HUES6 (cell line): Measurements from ENCODE around the gene MYF6.

Source experiments
- H3K27ac ChIP-seq: 2 replicates; pipeline ENCODE4 v1.7.0; 2013; ENCODE audit warnings: low read depth, mild to moderate bottlenecking, low read length, inconsistent platforms
- H3K27me3 ChIP-seq: 2 replicates; pipeline ENCODE4 v1.6.1; 2013; ENCODE audit warnings: low read length; ENCODE audit not compliant: control insufficient read depth, insufficient read depth
- H3K36me3 ChIP-seq: 2 replicates; pipeline ENCODE4 v1.6.1; 2013; ENCODE audit warnings: low read length; ENCODE audit not compliant: control insufficient read depth, insufficient read depth
- H3K4me1 ChIP-seq: 2 replicates; pipeline ENCODE4 v1.6.1; 2013; ENCODE audit warnings: low read length; ENCODE audit not compliant: control insufficient read depth, insufficient read depth
- H3K4me3 ChIP-seq: 2 replicates; pipeline ENCODE4 v1.5.1; 2013; ENCODE audit warnings: low read depth, low read length
- H3K9ac ChIP-seq: one replicate; pipeline ENCODE4 v1.6.1; 2013; ENCODE audit warnings: mild to moderate bottlenecking, low read length
- H3K9me3 ChIP-seq: 2 replicates; pipeline ENCODE4 v1.6.1; 2013; ENCODE audit warnings: low read depth, low read length; ENCODE audit not compliant: control insufficient read depth, insufficient read depth

The MYF6 gene

DNA sequence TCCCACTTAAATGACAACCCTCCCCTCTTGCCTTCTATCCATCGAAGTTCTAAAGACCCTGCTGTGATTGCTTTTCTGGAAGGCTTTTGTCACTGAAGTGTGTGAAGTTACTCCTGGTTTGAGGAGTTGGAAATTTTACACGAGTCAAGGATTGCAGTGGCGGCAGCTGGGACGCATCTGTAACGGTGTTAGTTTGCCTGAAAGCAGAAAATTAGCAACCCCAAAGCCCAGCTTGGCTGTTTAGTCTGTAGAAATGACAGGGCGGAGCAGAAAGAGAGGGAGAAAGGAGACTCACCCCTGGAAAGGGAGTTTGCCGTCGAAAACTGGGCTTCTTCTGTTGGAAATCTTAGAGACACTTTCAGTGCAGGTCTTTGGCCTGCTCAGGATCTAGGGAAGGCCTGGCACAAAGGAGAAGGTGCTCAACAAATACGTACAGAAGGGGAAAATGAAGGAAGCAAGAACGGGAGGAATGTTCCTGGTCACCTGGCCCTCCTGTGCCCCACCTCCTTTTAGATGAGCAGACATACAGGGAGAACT is 8.3 kb downstream of the MYF6 start:
- Histone ChIP-seq H3K27me3 (peaks cover 69% of the 10 kb centered on the region), H3K27ac (no peak overlapping the region), H3K4me1 (peaks cover 31% of the 10 kb centered on the region), H3K4me3 (no peak overlapping the region), H3K36me3 (no peaks in the 10 kb centered on the region), H3K9me3 (no peaks in the 10 kb centered on the region), H3K9ac (no peak overlapping the region)

DNA sequence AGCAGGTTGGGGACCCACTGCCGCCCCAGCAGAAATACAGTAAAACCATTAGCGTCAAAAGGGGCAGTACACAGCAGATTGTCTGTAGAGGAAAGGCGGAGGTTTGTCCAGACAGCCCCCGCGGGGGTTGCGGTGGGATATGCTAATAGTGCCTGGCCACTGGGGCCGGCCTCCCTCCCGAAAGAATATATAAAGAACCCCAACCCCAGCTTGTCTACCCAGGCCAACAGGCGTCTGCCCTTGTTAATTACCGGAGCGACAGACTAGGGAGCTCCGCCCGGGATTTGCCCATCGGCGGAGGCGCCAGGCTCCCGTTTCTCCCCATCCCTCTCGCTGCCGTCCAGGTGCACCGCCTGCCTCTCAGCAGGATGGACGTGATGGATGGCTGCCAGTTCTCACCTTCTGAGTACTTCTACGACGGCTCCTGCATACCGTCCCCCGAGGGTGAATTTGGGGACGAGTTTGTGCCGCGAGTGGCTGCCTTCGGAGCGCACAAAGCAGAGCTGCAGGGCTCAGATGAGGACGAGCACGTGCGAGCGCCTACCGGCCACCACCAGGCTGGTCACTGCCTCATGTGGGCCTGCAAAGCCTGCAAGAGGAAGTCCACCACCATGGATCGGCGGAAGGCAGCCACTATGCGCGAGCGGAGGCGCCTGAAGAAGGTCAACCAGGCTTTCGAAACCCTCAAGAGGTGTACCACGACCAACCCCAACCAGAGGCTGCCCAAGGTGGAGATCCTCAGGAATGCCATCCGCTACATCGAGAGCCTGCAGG is 9.4 kb downstream of the MYF6 start, which contains the start of gene MYF5:
Gene MYF5, plus strand, starts transcription at position 217 of the 774 bp plus-strand sequence. Its CDS starts 152 bp downstream, at position 369.
- Histone ChIP-seq H3K4me3 (no peak within 1 kb of the TSS), H3K27ac (no peak within 1 kb of the TSS), H3K36me3 (no peaks in the 10 kb centered on the region), H3K9me3 (no peaks in the 10 kb centered on the region), H3K27me3 (peaks cover 58% of the 10 kb centered on the region), H3K9ac (no peak within 1 kb of the TSS), H3K4me1 (peaks cover 29% of the 10 kb centered on the region)

DNA sequence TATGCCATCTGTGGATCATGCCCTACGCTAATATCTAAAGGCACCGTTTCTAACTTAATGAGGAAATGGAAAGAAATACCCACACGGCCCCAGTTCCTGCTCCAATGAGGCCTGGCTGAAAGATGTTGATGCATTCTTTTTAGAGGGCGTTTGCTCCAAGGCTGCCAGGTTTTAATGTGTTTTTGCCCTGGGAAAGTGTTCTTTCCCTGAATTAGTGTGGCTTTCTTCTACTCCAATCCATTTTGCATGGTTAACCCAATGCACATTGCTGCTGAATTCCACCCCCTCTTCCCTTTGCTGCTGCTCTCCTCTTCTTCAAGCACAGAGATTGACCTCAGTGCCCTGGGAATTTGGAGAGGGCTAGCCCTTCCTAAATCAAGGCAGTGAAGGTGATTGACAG is 10.4 kb downstream of the MYF6 start:
- Histone ChIP-seq H3K4me3 (no peak overlapping the region), H3K36me3 (no peaks in the 10 kb centered on the region), H3K27ac (no peak overlapping the region), H3K27me3 (peaks cover 50% of the 10 kb centered on the region), H3K9me3 (no peaks in the 10 kb centered on the region), H3K9ac (no peak overlapping the region), H3K4me1 (peaks cover 26% of the 10 kb centered on the region)

DNA sequence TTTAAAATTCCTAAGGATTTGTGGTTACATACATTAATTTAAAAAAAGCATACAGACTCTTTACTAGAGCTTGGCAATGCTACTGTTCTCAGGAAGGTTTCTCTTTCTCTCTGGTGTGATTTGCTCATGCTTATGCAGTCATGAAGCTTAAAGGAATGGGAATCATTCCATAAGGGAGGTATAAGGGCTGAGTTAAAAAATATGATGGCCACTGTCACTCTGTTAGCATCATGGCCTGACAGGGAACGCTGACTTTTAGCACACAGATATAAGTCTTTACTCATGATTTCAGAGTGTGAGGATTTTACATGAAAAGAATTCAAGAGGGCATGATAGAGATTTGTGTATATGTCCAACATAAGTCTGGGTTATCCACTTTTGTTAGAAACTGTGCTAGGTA is 13.1 kb downstream of the MYF6 start:
- H3K27ac ChIP-seq = no peak overlapping the region
- peaks cover 12% of the 10 kb centered on the region for H3K4me1 ChIP-seq
- H3K36me3 ChIP-seq = no peaks in the 10 kb centered on the region
- H3K27me3 ChIP-seq = peaks cover 25% of the 10 kb centered on the region; the same call in 1 of the 2 replicates
- no peak overlapping the region for H3K9ac ChIP-seq
- no peaks in the 10 kb centered on the region for H3K9me3 ChIP-seq
- H3K4me3 ChIP-seq = no peak overlapping the region

DNA sequence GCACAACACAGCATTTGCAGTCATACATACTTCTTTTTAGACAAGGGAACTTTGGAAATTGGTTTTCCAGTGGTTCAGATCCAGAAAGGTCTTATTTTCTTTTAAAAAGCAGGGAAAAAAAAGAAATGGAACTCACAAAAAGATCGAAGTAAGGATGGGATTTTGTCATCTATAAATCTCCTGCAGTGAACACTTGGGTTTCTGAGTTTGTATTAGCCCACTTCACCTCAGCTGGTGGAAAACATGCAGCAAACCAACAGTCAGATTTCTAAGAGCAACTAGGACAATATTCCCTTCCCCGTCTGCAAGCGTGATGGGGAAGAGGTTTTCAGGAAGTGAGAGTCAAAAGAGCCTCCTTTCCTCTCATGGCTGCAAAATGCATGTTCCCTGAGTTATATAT is 13.9 kb downstream of the MYF6 start:
- H3K27ac ChIP-seq = no peak overlapping the region
- H3K9me3 ChIP-seq = no peaks in the 10 kb centered on the region
- peaks cover 16% of the 10 kb centered on the region; the same call in 1 of the 2 replicates for H3K27me3 ChIP-seq
- H3K4me3 ChIP-seq = no peak overlapping the region
- no peaks in the 10 kb centered on the region for H3K36me3 ChIP-seq
- peaks cover 4% of the 10 kb centered on the region; the same call in 1 of the 2 replicates for H3K4me1 ChIP-seq
- no peak overlapping the region for H3K9ac ChIP-seq

DNA sequence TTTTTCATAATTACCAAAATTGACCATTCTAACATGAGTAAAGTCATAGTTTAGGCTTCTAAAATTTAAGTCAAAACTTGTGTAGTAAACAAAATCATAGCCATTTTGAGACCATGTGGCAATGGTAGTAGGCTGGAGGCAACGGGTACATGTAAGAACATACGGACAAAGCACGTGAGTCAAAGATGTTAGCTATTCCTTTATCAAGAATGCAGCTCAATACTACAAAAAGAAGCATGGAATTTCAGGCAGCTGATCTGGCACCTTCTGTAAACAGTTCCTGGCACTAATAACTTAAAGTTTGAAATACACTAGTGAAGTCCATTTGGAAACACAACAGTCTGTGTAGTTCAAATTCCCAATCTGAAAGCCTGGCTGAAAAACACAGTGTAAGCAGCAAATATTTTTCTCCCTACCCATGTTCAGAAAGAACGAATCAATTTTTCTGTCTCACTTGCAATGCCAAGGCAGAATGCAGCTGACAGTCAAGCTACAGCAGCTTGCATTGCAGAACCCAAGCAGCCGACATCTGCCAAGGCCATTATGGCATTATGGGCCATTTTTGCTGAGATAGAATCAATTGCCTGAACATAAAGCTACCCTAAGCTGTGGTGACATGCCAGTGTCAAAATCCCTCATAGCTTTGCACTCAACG is 38.5 kb downstream of the MYF6 start:
- Histone ChIP-seq H3K4me1 (no peaks in the 10 kb centered on the region), H3K4me3 (no peak overlapping the region), H3K9me3 (no peaks in the 10 kb centered on the region), H3K27ac (no peak overlapping the region), H3K36me3 (no peaks in the 10 kb centered on the region), H3K9ac (no peak overlapping the region), H3K27me3 (no peaks in the 10 kb centered on the region)

DNA sequence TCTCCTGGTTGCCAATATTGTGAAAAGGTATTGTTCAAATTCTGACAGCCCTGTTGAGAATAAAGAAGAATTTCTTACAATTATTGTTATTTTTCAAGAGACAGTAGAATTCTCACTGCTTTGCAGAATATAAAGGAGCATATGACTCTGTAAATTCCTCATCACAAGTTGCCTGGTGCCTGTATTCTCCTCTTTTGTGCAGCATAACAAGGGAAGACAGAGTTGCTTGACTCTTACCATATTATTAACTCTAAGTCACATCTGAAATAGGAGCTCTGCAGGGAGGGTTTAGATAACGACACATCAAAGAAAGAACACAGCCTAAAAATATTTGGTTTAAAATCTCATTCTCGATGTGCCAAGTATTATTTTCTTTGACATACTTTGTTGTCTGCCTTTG is 40.4 kb downstream of the MYF6 start:
- Histone ChIP-seq H3K27ac (no peak overlapping the region), H3K36me3 (no peaks in the 10 kb centered on the region), H3K27me3 (no peaks in the 10 kb centered on the region), H3K4me1 (no peaks in the 10 kb centered on the region), H3K9ac (no peak overlapping the region), H3K4me3 (no peak overlapping the region), H3K9me3 (no peaks in the 10 kb centered on the region)

DNA sequence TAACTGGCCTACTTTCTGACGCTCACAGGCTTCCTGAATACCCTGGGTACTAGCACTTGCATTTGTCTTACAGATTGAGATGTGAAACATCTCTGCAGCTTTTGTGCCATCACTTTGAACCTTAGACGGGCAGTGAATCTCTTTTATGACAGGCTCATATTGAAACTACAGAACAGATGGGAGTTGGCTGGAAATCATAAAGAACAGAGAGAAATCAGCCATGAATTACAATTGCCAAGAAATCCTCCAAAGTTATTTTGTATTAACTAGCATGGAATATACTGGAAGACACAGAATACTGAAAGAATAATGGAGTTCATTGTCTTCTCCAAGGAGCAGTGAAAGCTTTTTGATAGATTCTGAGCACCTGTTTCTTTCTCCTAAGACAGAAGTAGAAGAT is 42.0 kb downstream of the MYF6 start:
- no peak overlapping the region for H3K4me3 ChIP-seq
- no peak overlapping the region for H3K9ac ChIP-seq
- no peaks in the 10 kb centered on the region for H3K36me3 ChIP-seq
- no peak overlapping the region for H3K27ac ChIP-seq
- no peaks in the 10 kb centered on the region for H3K4me1 ChIP-seq
- no peaks in the 10 kb centered on the region for H3K27me3 ChIP-seq
- no peaks in the 10 kb centered on the region for H3K9me3 ChIP-seq

DNA sequence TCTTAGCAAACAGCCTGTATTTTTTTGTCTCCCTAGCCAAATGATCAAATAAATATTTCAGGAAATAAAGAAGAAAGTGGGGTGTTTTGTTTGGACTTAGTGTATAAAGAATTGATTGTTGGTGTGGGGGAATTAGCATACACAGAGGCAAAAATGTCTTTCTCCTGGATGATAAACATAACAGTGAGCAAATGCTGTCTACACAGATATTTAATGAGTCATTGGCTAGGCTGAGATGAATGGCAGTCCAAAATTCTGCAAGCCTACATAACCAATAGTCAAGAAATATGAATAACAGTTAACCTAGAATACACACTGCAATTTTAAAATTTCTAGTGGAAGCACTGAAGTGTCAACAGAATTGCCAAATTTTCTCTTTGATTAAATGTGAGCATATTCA is 45.0 kb downstream of the MYF6 start:
- H3K4me3 ChIP-seq = no peak overlapping the region
- H3K27ac ChIP-seq = no peak overlapping the region
- no peaks in the 10 kb centered on the region for H3K4me1 ChIP-seq
- no peak overlapping the region for H3K9ac ChIP-seq
- H3K27me3 ChIP-seq = no peaks in the 10 kb centered on the region
- no peaks in the 10 kb centered on the region for H3K9me3 ChIP-seq
- H3K36me3 ChIP-seq = no peaks in the 10 kb centered on the region

DNA sequence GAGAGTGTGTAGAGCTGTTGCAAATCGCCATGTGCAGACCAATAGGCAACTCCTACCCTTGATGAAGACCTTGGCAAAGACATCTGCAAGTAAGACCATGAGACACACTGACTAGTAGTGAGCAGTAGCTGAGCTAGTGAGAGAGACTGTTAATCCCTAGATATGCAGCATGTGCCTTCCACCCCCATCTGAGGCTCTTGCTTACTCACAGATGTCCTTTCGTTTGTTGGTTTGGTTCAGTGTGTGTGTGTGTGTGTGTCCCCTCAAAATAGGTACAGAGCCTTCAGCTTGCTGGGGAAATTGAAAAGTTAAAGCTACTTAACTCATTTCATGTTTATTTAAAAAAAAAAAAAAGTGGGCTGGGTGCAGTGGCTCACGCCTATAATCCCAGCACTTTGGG is 46.8 kb downstream of the MYF6 start:
- H3K4me1 ChIP-seq = no peaks in the 10 kb centered on the region
- no peak overlapping the region for H3K9ac ChIP-seq
- H3K9me3 ChIP-seq = no peaks in the 10 kb centered on the region
- H3K27me3 ChIP-seq = no peaks in the 10 kb centered on the region
- no peak overlapping the region for H3K27ac ChIP-seq
- H3K4me3 ChIP-seq = no peak overlapping the region
- H3K36me3 ChIP-seq = no peaks in the 10 kb centered on the region

DNA sequence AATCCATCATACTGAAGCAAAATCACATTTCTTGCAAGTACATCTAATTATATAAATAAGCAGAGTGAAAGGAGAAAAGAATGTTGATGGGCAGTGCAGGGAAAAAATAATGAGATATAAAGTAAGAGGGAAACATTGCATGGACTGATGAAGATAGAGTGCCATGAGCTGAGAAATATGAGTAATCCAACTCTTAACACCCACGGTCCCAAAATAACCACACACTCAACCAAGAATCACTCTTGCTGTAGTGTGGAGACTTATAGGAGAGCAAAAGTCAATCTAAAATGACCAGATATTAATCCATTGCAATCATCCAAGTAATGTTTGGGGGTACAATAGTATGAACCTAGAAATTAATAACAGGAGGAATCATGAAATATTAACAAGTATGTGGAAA is 49.4 kb downstream of the MYF6 start:
- H3K4me3 ChIP-seq = no peak overlapping the region
- H3K4me1 ChIP-seq = no peaks in the 10 kb centered on the region
- H3K27ac ChIP-seq = no peak overlapping the region
- H3K27me3 ChIP-seq = no peaks in the 10 kb centered on the region
- H3K9me3 ChIP-seq = no peaks in the 10 kb centered on the region
- H3K36me3 ChIP-seq = no peaks in the 10 kb centered on the region
- H3K9ac ChIP-seq = no peak overlapping the region
